Measurements from ENCODE around the gene TFEB. TPM values are rescaled to one million over a fixed set of nuclear protein-coding genes. Genes with fewer than 3 reads are reported as not detected.

TFEB gene
- total and polyA plus RNA-seq, 10 of the 15 experiments (the other 5 are each of a cell fraction or from before 2014, with no cell fraction given): 0.84 to 108 (median 60.8) TPM

- intact Hi-C loops (cut with micrococcal nuclease; ENCODE audit: unreplicated experiment) (no loop called here), in situ Hi-C loops (cut with MboI) (no loop called here)
- Histone ChIP-seq H3K9ac (ENCODE audit: control insufficient read depth, insufficient read depth, low read length) (peak overlapping the region; percentile 71), H3K27me3 (replicated peaks in 1 of 2; ENCODE audit: control insufficient read depth in 2 of 2, insufficient read depth in 2 of 2, low read length in 1 of 2) (no peaks in the 10 kb centered on the region), H4K20me1 (ENCODE audit: control insufficient read depth, insufficient read depth) (peaks cover 2% of the 10 kb centered on the region; the same call in 1 of the 2 replicates), H3K4me2 (ENCODE audit: control insufficient read depth, insufficient read depth) (peak overlapping the region; percentile 98), H3K9me3 (replicated peaks; ENCODE audit: control insufficient read depth, insufficient read depth, low read length) (no peaks in the 10 kb centered on the region), H3K79me2 (ENCODE audit: control insufficient read depth, insufficient read depth, low read length) (peaks cover 98% of the 10 kb centered on the region), H3K36me3 (ENCODE audit: control insufficient read depth in 2 of 2, insufficient read depth in 2 of 2, low read length in 1 of 2) (peaks cover 7 to 13% of the 10 kb centered on the region in 2 experiments), H3K27ac (ENCODE audit: control insufficient read depth, insufficient read depth) (peak overlapping the region; percentile 84), H3K4me3 (peak overlapping the region; percentile 49; the same call in 1 of the 2 replicates), H3K4me1 (ENCODE audit: control insufficient read depth, insufficient read depth, low read length) (peaks cover 76% of the 10 kb centered on the region), H2AFZ (ENCODE audit: control insufficient read depth, low read depth, low read length) (no peak overlapping the region)
- SMC1A ChIA-PET (ENCODE audit: uncharacterized antibody, unreplicated experiment): interaction anchor here (0.8 to 7.7 kb wide), 8 partner anchors 7 to 383 kb away, joined by 3 to 151 read pairs (median 6); partner anchors contain the start of gene TFEB
- BruUV-seq (replicated peaks): no TSS peak
- ATAC-seq (peak; percentile 10; the same call in 2 of the 3 replicates), FAIRE-seq (no peak), DNase-seq (ENCODE audit: low read depth, low spot score) (no peak)
- WGBS (ENCODE audit: insufficient coverage, insufficient replicate concordance, low lambda C conversion rate, missing lambda C conversion rate): 2% methylated on average over 11 of the region's 11 CpGs
- POLR2A ChIA-PET: interaction anchor here (1.0 to 13.0 kb wide), 5 partner anchors 7 to 383 kb away, joined by 4 to 293 read pairs (median 24); partner anchors contain the start of genes NCR2 and TFEB
- RAD21 ChIA-PET (ENCODE audit: unreplicated experiment): interaction anchor here (0.6 to 14.4 kb wide), 8 partner anchors 7 to 266 kb away, joined by 3 to 300 read pairs (median 4); no protein-coding TSS in a partner anchor
- CTCF ChIA-PET: interaction anchor here (1.0 to 5.7 kb wide), 7 partner anchors 8 to 204 kb away, joined by 3 to 49 read pairs (median 5); partner anchors contain the start of genes BYSL, MED20 and TFEB
- TF ChIP-seq SPI1 (IDR thresholded peaks at IDR 0.05; ENCODE audit: borderline replicate concordance, insufficient read depth, low read depth, low read length) (peak; percentile 47; the same call in 1 of the 2 replicates), USF2 (IDR thresholded peaks at IDR 0.05; ENCODE audit: borderline replicate concordance, low read depth, low read length) (no peak), PML (IDR thresholded peaks at IDR 0.05; ENCODE audit: low read length) (no peak), LARP7 (IDR thresholded peaks at IDR 0.05) (peak; percentile 36; the same call in 1 of the 2 replicates), PRDM15 (CRISPR knock-in tag; IDR thresholded peaks at IDR 0.05) (no peak), ATF2 (IDR thresholded peaks at IDR 0.05; ENCODE audit: low read length) (no peak), TAF1 (IDR thresholded peaks at IDR 0.05; ENCODE audit: borderline replicate concordance, low read depth, low read length) (no peak), IRF4 (IDR thresholded peaks at IDR 0.05; ENCODE audit: low read depth, low read length) (no peak), GABPA (IDR thresholded peaks at IDR 0.05; ENCODE audit: low read depth) (no peak), RELB (IDR thresholded peaks at IDR 0.05; ENCODE audit: low read depth) (0 out of 2 replicates have a peak, but pooled peaks have one; percentile 16), TBL1XR1 (IDR thresholded peaks at IDR 0.05; ENCODE audit: low read depth, low read length) (peak; percentile 34; the same call in 1 of the 2 replicates), RELA (IDR thresholded peaks at IDR 0.05; ENCODE audit: borderline replicate concordance, partially characterized antibody) (no peak), CBX3 (IDR thresholded peaks at IDR 0.05; ENCODE audit: borderline replicate concordance, low read depth) (no peak), YY1 (IDR thresholded peaks at IDR 0.05; ENCODE audit: low read depth, low read length) (peak; percentile 32; the same call in 1 of the 2 replicates), TCF12 (IDR thresholded peaks at IDR 0.05; ENCODE audit: low read depth, low read length) (no peak)
Observed at GRCh38 chr6:41716516-41717391, 18.7 kb downstream of the TFEB start.

All from GM12878 (cell line).